HFF-Myc (cell line): ENCODE measurements around the gene IFIH1.

Experiments
- DNase-seq: peaks from one replicate; pipeline ENCODE4 v3.0.0-alpha.2; 2011; ENCODE audit warnings: low read depth; ENCODE audit errors: extremely low read depth
- H3K4me3 ChIP-seq: replicated peaks from 2 replicates; pipeline ENCODE4 v1.5.1; 2011; ENCODE audit warnings: low read depth, mild to moderate bottlenecking, control low read depth, low read length
- TF ChIP-seq, protein P1 (sequence below): IDR thresholded peaks from 2 replicates; pipeline ENCODE4 v1.5.1; 2012; ENCODE audit warnings: mild to moderate bottlenecking, low read depth, low read length, control low read depth; ENCODE audit errors: missing control alignments

Gene IFIH1

DNA sequence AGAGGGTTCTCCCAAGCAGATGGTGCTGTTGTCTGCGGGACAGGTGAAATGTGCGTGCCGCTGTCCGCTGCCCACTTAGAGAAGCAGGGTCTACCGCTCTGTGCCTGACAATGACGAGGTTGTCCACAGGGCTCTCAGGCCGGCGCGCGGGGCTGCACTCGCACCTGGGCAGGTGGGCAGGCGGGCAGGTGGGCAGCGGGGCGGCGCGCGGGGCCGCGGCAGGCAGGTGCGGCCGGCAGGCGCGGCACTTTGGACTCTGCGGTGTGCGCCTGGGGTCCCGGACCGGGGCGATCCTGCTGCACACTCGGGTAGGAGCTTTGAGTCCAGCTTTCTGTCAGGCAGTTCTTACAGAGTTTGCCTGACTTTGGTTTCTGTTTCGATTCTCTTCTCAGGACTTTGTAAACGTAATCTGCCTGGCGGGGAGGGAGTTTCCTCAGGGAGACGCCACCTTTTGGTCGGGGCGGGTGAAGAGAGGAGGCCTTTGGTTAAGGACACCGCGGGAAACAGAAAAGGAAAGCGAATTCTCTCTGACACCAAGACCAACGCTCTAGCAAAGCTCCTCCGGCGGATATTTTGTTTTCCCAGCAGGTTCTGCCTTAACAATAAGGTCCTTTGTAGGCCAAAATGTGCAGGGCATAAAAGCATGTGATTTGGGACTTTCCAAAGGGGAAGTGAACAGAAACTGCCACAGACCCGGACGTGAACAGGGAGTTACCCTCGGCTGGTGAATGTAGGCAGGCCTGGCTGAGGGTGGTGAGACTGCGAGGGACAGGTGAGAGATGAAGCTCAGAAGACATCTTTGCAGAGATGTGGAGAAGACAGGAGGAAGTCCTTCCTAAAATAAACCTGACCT, at the start of gene IFIH1:
Gene IFIH1 (minus strand): TSS at position 357 of the 853 bp plus-strand sequence. CDS start 377 bp downstream, outside the sequence.
- TF ChIP-seq, protein P1, sequence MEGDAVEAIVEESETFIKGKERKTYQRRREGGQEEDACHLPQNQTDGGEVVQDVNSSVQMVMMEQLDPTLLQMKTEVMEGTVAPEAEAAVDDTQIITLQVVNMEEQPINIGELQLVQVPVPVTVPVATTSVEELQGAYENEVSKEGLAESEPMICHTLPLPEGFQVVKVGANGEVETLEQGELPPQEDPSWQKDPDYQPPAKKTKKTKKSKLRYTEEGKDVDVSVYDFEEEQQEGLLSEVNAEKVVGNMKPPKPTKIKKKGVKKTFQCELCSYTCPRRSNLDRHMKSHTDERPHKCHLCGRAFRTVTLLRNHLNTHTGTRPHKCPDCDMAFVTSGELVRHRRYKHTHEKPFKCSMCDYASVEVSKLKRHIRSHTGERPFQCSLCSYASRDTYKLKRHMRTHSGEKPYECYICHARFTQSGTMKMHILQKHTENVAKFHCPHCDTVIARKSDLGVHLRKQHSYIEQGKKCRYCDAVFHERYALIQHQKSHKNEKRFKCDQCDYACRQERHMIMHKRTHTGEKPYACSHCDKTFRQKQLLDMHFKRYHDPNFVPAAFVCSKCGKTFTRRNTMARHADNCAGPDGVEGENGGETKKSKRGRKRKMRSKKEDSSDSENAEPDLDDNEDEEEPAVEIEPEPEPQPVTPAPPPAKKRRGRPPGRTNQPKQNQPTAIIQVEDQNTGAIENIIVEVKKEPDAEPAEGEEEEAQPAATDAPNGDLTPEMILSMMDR: peak; percentile 40
- DNase-seq: peak; percentile 59

DNA sequence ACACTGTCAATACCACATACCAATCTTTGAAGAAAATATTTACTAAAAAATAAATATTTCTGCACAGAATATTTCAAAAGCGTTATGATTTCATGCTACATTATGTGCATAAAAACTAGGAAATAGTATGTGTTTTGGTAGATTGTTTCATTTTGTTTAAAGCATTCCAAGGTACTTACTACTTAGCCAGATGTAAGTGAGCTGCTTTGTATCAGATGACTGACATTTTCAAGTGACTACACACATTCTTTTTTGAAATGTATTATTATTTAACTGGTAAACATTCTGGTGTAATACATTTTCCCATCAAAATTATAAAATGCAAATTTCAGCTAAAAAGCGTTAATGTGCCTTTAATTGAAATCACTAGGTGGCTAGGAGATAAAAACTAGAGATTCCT, 46.9 kb upstream of the IFIH1 start:
- H3K4me3 ChIP-seq: no peak overlapping the region
- TF ChIP-seq, protein P1: no peak

More for the DNA sequence above, at the start of gene IFIH1:
- peak within 1 kb of the TSS; percentile 67 for H3K4me3 ChIP-seq

DNA sequence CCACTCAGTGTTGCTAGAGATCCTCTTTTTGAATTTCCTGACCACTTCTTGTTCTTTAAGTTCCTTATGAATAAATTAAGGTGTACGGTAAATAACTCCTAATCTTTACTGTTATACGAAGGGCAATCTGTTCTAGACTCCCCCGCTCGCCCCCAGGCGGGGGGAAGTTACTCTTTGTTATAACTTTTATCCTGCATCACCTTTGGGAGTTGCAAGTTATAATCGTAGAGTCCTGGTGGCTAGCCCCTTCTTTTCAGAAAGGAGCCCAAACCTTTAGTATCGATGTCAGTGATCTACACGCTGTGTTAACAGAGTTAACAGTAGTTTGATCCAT, 26.1 kb upstream of the IFIH1 start:
- TF ChIP-seq, protein P1: no peak
- no peak for DNase-seq
- H3K4me3 ChIP-seq: peak overlapping the region; percentile 49

More for the DNA sequence above, 46.9 kb upstream of the IFIH1 start:
- DNase-seq: no peak

DNA sequence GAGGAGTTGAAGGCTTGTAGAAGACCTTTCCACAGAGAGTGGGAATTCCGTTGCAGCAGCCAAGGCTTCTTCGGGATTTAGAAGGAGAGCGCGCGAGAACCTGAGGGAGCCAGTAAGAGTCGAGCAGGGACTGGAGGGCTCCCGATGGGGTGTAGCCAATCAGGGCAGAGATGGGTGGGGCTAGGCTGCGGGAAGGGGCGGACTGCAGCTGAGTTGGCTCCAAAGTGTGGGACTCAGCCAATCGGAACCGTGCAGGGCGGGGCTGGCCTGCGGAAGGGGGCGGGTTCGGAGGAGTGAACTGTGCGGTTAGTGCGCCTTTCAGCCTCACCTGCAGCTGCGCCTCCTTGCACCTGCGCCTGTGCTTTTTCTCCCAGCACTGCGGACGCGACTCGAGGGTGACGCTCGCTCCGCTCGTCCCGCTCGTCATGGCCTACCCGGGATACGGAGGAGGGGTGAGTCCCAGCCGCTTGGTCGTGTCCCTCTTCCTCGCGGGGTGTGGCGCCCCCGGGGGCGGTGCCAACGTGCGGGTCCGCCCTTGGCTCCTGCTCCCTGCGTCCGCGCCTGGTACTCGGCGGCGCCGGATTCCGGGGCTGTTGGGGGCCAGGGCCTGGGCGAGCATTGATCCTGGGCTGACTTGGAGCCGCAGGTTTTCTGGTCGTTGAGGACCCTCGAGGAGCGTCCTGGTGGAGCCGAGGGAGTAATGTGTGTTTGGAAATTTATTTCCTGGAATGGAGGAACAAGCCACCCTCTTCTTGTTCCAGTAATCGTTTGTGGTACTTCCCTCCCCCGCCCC, 25.5 kb upstream of the IFIH1 start, which contains the start of gene GCA:
Gene GCA (plus strand): TSS at position 309 of the 793 bp plus-strand sequence. CDS start 117 bp downstream, at position 426.
- H3K4me3 ChIP-seq: peak within 1 kb of the TSS; percentile 49
- TF ChIP-seq, protein P1: no peak
- peak; percentile 51 for DNase-seq

DNA sequence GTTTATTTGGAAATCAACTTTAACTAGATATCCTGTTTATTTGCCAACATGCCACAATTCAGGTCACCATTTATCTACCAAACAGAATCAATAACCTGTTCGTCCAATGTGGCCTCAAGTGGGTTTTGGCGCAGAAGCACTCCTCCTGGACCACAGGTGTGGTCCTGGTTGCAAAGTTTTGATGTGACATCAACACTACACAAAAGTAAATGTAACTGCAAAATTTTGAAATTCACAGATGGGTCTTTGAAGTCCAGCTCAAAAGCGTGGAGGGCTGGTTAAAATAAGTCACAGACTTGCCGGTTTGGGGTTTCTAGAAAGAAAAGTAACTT, 25.0 kb upstream of the IFIH1 start:
- TF ChIP-seq, protein P1: no peak
- H3K4me3 ChIP-seq: peak overlapping the region; percentile 49; the same call in 1 of the 2 replicates
- DNase-seq: no peak

DNA sequence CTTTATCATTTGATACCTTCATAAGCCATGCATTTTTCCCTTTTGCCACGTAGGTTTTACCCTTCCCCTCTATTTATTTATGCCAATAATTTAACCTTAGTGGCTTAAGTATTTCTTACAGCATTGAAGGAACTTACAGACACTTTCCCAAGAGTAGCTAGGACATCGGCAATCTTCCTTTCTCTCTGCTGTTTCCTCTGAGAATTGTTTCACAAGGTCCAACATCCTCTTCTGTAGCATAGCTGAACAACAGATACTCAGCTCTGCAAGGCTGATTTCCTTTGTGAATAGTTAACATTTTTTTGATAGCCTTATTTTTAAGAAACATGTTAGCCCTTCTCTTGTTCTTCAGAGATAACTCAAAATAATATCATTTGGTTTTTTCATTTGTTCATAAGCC, 24.4 kb upstream of the IFIH1 start:
- no peak overlapping the region for H3K4me3 ChIP-seq
- TF ChIP-seq, protein P1: no peak
- DNase-seq: no peak
